Neutrophil (primary cell): ENCODE data around the gene ZBTB45.

Experiments
- H3K27ac ChIP-seq: fragments of 200-600 bp; sonication (generic); 2 replicates; pipeline ENCODE4 v1.5.1; 2016; ENCODE audit warnings: mild to moderate bottlenecking, moderate library complexity
- H3K27me3 ChIP-seq: fragments of 200-600 bp; sonication (generic); 2 replicates; pipeline ENCODE4 v1.6.0; 2016; ENCODE audit warnings: mild to moderate bottlenecking
- H3K36me3 ChIP-seq: fragments of 200-600 bp; sonication (generic); 2 replicates; pipeline ENCODE4 v1.5.1; 2017
- H3K4me1 ChIP-seq, 2 experiments: fragments of 200-600 bp in 1 of 2; sonication (generic) in 1 of 2; 1 replicate in 1 of 2; 2 replicates in 1 of 2; pipeline versions ENCODE4 v1.5.1 to v1.6.1; 2013 to 2016; ENCODE audit warnings: low read depth in 1 of 2, low read length in 1 of 2, mild to moderate bottlenecking in 1 of 2, moderate library complexity in 1 of 2; ENCODE audit not compliant: control insufficient read depth in 1 of 2, insufficient read depth in 1 of 2
- H3K4me3 ChIP-seq, 2 experiments: fragments of 200-600 bp in 1 of 2; sonication (generic) in 1 of 2; 1 replicate in 1 of 2; 2 replicates in 1 of 2; pipeline ENCODE4 v1.5.1; 2013 to 2016; ENCODE audit warnings: low read depth in 1 of 2, low read length in 1 of 2, mild to moderate bottlenecking in 1 of 2, moderate library complexity in 1 of 2
- H3K9me3 ChIP-seq: fragments of 200-600 bp; sonication (generic); 2 replicates; pipeline ENCODE4 v1.5.1; 2016
- TF ChIP-seq, protein P1 (sequence below): fragments of 200-600 bp; sonication (generic); IDR thresholded peaks from 2 replicates; pipeline ENCODE4 v1.5.1; 2016; ENCODE audit warnings: antibody characterized with exemption

Gene ZBTB45

DNA sequence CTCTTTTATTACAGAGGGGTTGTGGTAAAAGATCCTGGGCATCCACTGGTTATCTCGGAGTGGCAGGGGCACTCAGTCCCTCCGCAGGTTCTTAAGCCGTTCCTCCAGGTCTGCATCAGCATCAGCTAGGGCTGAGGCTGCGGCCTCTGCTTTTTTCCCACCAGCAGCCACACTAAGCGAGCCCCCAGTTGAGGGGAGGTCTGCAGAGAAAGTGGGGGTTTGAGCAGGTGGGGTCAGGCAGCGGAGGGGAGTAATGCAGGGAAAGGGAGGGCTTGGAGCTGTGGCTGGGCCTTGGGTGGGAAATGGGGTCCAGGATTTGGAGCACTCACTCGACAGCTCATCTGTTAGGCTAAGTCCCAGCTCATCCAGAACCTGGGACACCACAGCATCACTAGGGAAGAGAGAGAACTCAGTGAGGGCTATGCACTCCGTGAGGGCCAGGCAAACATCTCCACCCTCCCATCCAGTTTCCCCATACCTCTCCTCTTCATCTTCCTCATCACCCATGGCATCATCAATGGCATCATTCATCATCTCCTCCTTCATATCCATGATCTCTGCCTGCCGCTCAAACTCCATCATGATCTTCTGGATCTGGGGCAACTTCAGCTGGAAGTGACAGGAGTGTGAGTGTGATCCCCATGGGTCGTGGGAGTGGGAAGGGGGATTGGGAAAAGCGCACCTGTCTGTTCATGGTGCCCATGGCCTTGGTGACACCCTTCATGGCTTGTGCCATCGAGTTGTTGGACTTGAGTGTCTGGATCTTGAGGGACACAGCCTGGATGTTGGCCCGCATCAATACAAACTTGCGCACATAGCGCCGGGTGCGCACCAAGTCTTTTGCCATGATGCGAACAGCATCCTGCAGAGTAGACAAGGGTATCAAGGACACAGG, 32.2 kb upstream of the ZBTB45 start:
- TF ChIP-seq, protein P1, sequence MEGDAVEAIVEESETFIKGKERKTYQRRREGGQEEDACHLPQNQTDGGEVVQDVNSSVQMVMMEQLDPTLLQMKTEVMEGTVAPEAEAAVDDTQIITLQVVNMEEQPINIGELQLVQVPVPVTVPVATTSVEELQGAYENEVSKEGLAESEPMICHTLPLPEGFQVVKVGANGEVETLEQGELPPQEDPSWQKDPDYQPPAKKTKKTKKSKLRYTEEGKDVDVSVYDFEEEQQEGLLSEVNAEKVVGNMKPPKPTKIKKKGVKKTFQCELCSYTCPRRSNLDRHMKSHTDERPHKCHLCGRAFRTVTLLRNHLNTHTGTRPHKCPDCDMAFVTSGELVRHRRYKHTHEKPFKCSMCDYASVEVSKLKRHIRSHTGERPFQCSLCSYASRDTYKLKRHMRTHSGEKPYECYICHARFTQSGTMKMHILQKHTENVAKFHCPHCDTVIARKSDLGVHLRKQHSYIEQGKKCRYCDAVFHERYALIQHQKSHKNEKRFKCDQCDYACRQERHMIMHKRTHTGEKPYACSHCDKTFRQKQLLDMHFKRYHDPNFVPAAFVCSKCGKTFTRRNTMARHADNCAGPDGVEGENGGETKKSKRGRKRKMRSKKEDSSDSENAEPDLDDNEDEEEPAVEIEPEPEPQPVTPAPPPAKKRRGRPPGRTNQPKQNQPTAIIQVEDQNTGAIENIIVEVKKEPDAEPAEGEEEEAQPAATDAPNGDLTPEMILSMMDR, result no peak
- Histone ChIP-seq H3K36me3 (peaks cover 86% of the 10 kb centered on the region), H3K27ac (peak overlapping the region; percentile 52), H3K4me3 (no peak overlapping the region), H3K9me3 (no peaks in the 10 kb centered on the region), H3K4me1 (peaks cover 28 to 35% of the 10 kb centered on the region in 2 experiments), H3K27me3 (no peaks in the 10 kb centered on the region)

DNA sequence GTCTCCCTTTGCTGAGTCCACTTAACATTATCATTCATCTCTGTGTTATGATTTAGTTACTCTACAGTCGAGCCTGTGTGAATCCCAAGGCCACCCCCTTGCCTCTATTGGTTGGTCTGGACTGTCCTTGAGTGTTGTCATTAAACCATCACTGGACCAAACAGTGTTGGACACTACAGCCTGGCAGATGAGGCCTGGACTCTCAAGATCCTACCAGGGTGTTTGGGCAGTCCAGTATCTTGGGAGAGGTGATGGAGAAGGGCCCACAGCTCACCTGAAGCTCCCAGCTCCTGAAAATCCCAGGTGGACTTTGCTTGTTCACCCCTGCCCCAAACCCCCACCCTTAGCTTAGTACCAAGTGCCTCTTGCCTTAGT, 31.5 kb upstream of the ZBTB45 start:
- no peak overlapping the region for H3K4me3 ChIP-seq
- TF ChIP-seq, protein P1, result no peak
- peak overlapping the region; percentile 51 for H3K27ac ChIP-seq
- peaks cover 79% of the 10 kb centered on the region for H3K36me3 ChIP-seq
- H3K4me1 ChIP-seq, result peaks cover 27 to 35% of the 10 kb centered on the region in 2 experiments
- no peaks in the 10 kb centered on the region for H3K9me3 ChIP-seq
- no peaks in the 10 kb centered on the region for H3K27me3 ChIP-seq

DNA sequence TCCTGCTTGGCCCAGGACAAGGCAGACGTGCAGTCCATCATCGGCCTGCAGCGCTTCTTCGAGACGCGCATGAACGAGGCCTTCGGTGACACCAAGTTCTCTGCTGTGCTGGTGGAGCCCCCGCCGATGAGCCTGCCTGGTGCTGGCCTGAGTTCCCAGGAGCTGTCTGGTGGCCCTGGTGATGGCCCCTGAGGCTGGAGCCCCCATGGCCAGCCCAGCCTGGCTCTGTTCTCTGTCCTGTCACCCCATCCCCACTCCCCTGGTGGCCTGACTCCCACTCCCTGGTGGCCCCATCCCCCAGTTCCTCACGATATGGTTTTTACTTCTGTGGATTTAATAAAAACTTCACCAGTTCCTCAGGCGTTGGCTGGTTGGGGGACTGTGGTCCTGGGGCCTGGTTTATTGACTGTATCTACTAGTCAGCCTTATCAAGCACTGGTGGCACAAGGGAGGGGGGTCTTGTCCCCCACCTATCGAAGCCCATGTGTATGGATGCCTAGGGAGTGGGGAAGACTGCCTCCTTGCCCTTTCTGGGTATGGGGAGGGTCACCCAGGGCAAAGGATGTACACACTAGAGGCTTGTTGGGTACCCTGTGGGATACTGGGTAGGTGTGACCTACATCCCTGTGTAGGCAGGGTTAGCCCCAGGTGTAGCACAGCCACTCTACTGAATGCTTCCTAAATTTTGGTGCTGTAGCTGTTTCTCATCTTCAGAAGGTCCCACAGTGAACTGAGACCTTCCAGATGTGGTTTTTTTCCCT, 30.9 kb upstream of the ZBTB45 start:
- H3K4me3 ChIP-seq, result no peak overlapping the region
- H3K27ac ChIP-seq, result peak overlapping the region; percentile 51
- H3K4me1 ChIP-seq, result peaks cover 30 to 38% of the 10 kb centered on the region in 2 experiments
- no peaks in the 10 kb centered on the region for H3K9me3 ChIP-seq
- peaks cover 73% of the 10 kb centered on the region for H3K36me3 ChIP-seq
- H3K27me3 ChIP-seq, result no peaks in the 10 kb centered on the region
- TF ChIP-seq, protein P1, result no peak

DNA sequence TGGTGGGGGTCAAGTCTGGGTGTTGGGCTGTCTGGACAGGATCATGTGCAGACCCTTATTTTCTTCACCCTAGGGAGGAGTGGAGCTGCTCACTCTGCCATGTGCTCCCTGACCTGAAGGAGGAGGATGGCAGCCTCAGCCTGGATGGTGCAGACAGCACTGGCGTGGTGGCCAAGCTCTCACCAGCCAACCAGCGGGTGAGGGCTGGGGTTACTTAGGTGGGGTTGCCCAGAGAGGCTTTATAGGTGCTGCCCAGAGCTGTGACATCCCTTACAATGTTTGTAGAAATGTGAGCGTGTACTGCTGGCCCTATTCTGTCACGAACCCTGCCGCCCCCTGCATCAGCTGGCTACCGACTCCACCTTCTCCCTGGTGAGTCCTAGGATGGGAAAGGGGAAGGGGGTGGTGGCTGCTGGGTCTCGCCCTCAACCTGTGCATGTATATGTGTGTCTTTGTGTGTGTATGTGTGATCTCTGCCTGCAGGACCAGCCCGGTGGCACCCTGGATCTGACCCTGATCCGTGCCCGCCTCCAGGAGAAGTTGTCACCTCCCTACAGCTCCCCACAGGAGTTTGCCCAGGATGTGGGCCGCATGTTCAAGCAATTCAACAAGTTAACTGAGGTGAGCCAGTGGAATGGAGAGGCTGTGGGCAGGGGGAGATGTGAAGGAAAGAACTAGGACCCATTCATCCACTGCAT, 30.2 kb upstream of the ZBTB45 start:
- Histone ChIP-seq H3K4me1 (peaks cover 32 to 40% of the 10 kb centered on the region in 2 experiments), H3K9me3 (no peaks in the 10 kb centered on the region), H3K27ac (peak overlapping the region; percentile 51), H3K36me3 (peaks cover 71% of the 10 kb centered on the region), H3K27me3 (no peaks in the 10 kb centered on the region), H3K4me3 (no peak overlapping the region)
- TF ChIP-seq, protein P1, result no peak

DNA sequence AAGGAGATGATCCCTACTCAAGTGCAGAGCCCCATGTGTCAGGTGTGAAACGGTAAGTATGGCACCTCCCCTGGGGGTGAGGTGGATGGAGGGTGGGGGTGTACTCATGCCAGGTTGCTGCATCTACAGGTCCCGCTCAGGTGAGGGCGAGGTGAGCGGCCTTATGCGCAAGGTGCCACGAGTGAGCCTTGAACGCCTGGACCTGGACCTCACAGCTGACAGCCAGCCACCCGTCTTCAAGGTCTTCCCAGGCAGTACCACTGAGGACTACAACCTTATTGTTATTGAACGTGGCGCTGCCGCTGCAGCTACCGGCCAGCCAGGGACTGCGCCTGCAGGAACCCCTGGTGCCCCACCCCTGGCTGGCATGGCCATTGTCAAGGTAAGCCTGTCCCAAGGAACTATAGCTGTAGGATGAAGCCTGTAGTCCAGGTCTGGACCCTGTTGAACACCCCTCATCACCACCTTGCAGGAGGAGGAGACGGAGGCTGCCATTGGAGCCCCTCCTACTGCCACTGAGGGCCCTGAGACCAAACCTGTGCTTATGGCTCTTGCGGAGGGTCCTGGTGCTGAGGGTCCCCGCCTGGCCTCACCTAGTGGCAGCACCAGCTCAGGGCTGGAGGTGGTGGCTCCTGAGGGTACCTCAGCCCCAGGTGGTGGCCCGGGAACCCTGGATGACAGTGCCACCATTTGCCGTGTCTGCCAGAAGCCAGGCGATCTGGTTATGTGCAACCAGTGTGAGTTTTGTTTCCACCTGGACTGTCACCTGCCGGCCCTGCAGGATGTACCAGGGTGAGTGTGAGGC, 29.5 kb upstream of the ZBTB45 start:
- no peak overlapping the region for H3K4me3 ChIP-seq
- peak overlapping the region; percentile 51 for H3K27ac ChIP-seq
- peaks cover 26 to 34% of the 10 kb centered on the region in 2 experiments for H3K4me1 ChIP-seq
- H3K9me3 ChIP-seq, result no peaks in the 10 kb centered on the region
- peaks cover 70% of the 10 kb centered on the region for H3K36me3 ChIP-seq
- no peaks in the 10 kb centered on the region for H3K27me3 ChIP-seq
- TF ChIP-seq, protein P1, result no peak
